ENCODE measurements around the gene ERCC2.
"Not testable (repeated sequence)": the region's sequence is repeated elsewhere in the genome, so short reads cannot be mapped to it uniquely, and the experiment has no call there.

The ERCC2 gene

DNA sequence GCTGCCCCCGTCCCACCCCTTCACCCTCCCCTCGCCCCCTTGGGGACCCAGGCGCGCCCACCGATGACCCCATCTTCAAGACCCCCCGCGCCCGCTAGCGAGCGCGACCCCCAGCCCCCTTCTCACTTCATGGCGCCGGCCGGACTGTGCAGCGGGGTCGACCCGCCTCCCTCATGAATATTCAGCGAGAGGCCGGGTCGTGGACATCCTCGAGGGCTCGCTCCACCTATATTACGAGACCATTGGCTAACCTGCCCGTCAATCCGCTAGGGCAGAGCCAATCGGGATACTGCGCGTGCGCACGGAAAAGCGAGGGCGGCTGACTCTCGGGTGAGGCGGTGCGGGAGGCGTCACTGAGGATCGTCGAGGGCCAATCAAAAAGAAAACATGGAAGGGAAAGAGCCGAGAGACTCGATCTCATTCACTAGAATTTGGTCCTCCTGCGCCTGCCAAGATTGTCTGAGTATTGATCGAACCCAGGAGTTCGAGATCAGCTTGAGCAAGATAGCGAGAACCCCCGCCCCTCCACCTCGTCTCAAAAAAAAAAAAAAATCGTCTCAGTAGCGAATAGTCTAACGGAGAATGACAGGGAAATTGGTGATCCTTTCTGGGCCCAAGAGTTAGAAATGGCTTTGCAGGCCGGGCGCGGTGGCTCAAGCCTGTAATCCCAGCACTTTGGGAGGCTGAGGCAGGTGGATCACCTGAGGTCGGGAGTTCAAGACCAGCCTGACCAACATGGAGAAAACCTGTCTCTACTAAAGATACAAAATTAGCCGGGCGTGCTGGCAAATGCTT is at the start of gene ERCC2:
TSS of gene ERCC2 (minus strand) at position 164 of the 795 bp plus-strand sequence. CDS start at position 131, 33 bp downstream.
- in situ Hi-C loops (cut with MboI; ENCODE audit: low sequenced_read_pairs), result no loop called here

DNA sequence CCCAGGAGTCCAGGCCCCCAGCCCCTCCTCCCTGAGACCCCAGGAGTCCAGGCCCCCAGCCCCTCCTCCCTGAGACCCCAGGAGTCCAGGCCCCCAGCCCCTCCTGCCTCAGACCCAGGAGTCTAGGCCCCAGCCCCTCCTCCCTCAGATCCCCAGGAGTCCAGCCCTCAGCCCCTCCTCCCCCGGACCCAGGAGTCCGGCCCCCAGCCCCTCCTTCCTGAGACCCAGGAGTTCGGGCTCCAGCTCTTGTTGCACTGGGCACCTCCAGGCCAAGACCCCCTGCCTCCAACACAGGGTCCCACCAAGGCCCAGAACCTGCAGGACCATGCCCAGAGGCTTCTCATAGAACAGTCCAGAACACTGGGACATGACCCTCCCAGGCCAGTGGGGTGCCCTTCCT is 49.5 kb upstream of the ERCC2 start:
- in situ Hi-C loops (cut with MboI; ENCODE audit: low sequenced_read_pairs), result no loop called here

DNA sequence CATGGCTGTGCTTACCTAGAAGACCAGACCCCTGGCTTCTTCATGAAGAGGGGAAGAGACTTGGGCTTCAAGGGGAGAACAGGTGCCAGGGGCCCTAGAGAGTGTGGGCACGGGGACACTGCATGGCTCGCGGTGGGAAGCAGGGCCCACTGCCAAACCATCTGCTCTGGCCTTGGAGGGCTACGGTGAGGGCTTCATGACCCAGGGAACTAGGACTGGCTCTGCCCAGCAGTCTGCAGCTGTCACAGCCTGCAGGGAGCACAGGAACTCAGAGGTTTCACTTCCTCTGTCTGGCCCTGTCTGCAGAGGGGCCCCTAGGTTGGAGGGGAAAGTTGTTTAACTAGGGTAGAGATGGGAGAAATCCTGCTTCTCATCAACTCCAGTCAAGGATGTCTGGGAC is 49.0 kb upstream of the ERCC2 start:
- in situ Hi-C loops (cut with MboI; ENCODE audit: low sequenced_read_pairs), result no loop called here

DNA sequence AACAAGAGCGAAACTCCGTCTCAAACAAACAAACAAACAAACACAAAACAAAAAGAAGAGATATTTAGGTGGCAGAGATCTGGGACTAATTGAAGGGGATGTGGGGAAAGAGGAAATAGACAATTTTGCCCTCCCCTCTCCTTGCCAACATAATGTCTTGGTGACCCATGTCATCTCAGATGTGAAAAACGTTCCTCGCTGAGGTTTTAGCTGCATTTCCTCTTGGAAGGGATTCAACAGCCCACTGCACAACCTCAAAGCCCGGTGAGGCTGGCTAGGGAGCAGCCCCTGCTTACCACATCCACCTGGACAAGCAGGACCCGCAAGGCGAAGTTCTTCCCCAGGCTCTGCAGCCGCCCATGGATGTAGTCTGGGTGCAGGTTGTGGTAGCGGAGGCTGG is 48.4 kb upstream of the ERCC2 start:
- in situ Hi-C loops (cut with MboI; ENCODE audit: low sequenced_read_pairs), result no loop called here

DNA sequence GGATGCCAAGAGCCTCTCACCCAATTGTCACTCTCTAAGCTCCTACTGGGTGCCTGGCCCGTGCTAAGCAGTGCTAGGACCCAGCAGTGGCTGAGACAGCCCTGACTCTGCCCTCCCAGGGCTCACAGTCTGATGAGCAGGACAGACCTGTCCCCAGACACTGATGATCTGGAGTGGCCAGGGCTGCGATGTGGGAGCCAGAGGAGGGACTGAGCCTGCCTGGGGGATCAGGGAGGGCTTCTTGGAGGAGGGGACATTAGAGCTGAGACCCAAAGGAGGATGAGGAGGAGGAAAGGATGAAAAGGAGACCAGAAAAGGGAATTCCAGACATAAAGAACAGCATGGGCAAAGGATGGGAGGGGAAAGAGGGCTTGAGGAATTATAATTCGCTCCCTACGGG is 46.8 kb upstream of the ERCC2 start:
- in situ Hi-C loops (cut with MboI; ENCODE audit: low sequenced_read_pairs), result no loop called here

DNA sequence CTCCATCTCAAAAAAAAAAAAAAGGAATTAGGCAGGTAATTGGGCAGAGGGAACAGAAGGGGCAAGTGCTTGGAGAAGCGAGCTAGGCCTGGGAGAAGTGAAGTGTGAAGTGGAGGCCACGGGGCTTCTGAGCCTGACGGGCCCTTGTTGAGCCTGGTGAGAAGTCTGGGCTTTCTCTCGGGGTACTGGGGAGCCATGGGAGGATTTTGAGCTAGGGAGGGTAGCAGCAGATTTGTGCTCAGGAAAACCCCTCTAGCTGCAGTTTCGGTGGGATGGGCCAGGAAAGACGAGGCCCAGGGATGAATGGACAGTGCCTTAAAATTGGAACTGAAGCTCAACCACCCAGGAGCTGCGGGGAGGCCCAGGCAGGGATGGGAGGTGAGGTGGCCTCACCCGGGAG is 44.1 kb upstream of the ERCC2 start:
- in situ Hi-C loops (cut with MboI; ENCODE audit: low sequenced_read_pairs), result no loop called here

DNA sequence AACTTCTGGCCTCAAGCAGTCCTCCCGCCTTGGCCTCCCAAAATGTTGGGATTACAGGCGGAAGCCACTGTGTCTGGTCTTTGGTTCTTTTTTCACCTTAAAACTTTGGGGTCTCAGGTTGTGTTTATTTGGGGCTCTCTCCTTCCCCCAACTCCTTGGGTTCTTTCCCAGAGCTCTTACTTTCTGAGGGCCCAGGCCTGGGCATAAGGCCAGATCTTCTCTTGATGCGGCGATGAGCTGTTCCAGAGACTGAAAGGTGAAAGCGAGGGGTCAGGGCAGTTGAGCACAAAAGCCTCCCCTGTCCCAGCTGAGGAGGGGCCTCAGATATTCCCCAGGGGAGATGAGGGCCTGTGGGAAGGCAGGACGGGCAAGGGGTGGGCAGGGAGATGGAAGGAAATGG is 43.1 kb upstream of the ERCC2 start:
- in situ Hi-C loops (cut with MboI; ENCODE audit: low sequenced_read_pairs), result no loop called here

DNA sequence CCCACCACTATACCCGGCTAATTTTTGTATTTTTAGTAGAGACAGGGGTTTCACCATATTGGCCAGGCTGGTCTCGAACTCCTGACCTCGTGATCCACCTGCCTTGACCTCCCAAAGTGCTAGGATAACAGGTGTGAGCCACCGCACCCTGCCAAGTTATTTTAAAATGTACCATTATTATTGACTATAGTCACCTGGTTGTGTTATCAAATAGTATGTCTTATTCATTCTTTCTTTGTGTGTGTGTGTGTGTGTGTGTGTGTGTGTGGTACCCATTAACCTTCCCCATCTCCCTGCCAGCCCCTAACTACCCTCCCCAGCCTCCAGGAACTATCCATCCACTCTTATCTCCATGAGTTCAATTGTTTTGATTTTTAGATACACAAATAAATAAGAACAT is 40.0 kb upstream of the ERCC2 start:
- in situ Hi-C loops (cut with MboI; ENCODE audit: low sequenced_read_pairs), result not testable (repeated sequence)

DNA sequence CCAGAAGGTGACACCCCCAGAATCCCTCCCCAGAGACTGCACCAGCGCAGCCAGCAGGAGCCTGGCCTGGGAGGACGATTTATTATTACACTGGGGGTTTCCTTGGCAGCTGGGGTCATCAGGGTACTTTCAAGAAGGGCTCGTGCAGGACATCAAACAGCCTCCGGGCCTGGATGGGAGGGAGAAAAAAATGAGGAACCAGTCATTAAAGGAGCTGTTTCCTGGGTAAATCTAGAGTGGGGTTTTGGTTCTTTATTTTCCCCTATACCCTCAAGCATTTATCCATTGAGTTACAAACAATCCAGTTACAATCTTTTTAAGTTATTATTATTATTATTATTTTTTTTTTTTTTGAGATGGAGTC is 39.2 kb upstream of the ERCC2 start:
- in situ Hi-C loops (cut with MboI; ENCODE audit: low sequenced_read_pairs), result no loop called here

DNA sequence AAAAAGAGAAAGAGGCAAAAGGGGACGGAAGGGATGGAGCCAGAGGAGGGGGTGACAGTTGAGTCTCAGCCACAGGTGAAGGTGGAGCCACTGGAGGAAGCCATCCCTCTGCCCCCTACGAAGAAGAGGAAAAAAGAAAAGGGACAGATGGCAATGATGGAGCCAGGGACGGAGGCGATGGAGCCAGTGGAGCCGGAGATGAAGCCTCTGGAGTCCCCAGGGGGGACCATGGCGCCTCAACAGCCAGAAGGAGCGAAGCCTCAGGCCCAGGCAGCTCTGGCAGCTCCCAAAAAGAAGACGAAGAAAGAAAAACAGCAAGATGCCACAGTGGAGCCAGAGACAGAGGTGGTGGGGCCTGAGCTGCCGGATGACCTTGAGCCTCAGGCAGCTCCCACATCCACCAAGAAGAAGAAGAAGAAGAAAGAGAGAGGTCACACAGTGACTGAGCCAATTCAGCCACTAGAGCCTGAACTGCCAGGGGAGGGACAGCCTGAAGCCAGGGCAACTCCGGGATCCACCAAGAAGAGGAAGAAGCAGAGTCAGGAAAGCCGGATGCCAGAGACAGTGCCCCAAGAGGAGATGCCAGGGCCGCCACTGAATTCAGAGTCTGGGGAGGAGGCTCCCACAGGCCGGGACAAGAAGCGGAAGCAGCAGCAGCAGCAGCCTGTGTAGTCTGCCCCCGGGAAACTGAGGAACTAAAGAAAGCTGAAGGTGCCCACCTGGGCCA is 38.6 kb upstream of the ERCC2 start:
- in situ Hi-C loops (cut with MboI; ENCODE audit: low sequenced_read_pairs), result no loop called here

DNA sequence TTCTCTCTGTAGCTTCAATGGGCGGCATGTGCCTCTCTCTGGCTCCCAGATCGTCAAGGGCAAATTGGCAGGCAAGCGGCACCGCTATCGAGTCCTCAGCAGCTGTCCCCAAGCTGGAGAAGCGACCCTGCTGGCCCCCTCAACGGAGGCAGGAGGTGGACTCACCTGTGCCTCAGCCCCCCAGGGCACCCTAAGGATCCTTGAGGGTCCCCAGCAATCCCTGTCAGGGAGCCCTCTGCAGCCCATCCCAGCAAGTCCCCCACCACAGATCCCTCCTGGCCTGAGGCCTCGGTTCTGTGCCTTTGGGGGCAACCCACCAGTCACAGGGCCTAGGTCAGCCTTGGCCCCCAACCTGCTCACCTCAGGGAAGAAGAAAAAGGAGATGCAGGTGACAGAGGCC is 37.7 kb upstream of the ERCC2 start:
- in situ Hi-C loops (cut with MboI; ENCODE audit: low sequenced_read_pairs), result no loop called here

DNA sequence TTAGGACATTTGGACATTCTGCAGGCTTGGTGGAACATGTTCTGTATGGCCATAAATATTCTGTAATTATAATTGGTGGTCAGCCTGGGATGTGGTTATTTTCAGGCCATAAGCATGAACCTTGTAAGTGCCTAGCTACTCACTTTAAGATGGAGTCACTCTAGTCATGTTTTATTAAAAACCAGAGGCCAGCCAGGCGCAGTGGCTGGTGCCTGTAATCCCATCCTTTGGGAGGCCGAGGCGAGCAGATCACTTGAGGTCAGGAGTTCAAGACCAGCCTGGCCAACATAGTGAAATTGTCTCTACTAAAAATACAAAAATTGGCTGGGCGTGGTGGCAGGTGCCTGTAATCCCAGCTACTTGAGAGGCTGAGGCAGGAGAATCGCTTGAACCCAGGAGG is 37.2 kb upstream of the ERCC2 start:
- in situ Hi-C loops (cut with MboI; ENCODE audit: low sequenced_read_pairs), result not testable (repeated sequence)

DNA sequence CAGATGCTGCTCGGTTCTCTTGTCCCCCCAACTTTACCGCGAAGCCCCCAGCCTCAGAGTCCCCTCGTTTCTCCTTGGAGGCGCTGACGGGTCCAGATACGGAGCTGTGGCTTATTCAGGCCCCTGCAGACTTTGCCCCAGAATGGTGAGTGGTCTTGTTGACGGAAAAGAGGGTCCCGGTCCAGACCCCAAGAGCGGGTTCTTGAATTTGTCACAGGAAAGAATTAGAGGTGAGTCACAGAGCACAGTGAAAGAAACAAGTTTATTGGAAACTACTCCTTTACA is 36.7 kb upstream of the ERCC2 start:
- in situ Hi-C loops (cut with MboI; ENCODE audit: low sequenced_read_pairs), result no loop called here

DNA sequence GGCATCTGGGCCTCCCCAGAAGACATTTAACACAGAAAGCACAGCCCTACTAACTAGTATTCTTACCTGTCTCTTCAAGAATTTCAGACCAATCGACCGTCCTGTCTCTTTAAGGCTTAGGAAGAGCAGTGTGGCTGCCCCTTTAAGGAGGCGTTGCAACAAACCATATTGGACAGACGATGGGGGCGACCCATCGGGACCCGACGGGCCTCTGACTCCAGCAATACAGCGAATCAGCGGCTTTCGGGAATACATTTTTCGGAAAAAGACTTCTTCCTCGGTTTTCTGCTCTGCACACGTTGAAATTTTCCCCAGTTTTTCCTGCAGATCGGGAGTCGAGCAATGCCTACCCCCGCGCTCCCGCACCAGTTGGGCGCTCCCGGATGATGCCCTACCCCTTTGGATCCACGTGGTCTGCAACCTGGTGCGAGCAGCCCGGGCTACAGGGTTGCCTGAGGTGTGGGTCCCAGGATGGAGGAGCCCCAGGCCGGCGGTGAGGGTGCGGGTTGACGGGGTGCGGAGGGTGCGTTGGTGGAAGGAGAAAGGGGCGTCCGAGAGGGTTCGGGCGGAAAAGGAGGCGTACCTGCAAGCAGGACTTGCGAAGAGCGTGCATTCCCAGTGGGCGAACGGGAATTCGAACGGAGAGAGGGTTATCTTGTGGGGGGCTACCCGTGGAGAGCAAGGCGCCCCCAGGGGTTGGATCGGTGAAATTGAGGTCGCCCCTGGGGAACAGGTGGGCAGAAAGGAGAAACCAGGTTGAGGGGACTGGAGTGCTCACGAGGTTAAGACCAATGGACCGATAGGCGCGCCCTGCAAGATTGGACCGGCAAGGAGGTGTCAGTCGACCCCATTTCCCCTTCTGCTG is 36.1 kb upstream of the ERCC2 start, which contains the start of gene POLR1G:
TSS of gene POLR1G (plus strand) at position 419 of the 865 bp plus-strand sequence. CDS start at position 472, 53 bp downstream.
- in situ Hi-C loops (cut with MboI; ENCODE audit: low sequenced_read_pairs), result no loop called here

DNA sequence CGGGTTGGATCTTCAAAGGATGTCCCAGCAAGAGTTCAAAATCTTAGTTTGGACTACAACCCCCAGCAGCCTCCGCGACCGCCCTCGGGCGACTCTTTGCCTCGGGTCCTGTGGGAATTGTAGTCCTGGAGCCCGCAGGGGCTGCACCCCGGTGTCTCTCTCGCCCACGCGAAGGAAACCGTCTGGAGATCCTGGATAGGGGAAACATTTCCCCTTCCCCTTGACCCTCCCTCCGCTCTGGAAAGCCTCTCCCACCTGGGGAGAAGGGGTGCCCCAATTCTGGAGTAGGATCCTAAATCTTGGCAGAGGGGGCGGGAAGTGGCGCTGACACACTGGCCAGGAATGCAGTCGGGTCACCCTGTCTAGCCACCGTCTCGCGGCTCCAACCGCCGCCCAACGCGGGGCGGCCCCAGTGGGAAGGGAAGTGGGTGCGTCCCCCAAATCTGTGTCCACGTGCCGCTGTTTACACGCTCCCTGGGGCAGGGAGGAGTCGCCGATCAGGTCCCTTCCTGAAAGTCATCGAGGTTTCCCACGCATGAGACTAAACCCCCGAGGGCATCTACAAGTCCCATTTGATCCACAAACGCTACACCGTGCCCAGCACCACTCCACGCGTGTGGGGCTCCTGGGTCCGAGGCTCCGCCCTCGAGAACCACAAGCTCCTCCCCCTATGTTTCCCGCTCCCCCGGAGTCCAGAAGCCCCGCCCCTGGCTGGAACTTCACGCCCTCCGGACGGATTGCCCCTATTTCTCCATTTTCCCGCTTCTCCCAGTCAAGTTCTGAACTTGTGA is 35.3 kb upstream of the ERCC2 start:
- in situ Hi-C loops (cut with MboI; ENCODE audit: low sequenced_read_pairs), result no loop called here

DNA sequence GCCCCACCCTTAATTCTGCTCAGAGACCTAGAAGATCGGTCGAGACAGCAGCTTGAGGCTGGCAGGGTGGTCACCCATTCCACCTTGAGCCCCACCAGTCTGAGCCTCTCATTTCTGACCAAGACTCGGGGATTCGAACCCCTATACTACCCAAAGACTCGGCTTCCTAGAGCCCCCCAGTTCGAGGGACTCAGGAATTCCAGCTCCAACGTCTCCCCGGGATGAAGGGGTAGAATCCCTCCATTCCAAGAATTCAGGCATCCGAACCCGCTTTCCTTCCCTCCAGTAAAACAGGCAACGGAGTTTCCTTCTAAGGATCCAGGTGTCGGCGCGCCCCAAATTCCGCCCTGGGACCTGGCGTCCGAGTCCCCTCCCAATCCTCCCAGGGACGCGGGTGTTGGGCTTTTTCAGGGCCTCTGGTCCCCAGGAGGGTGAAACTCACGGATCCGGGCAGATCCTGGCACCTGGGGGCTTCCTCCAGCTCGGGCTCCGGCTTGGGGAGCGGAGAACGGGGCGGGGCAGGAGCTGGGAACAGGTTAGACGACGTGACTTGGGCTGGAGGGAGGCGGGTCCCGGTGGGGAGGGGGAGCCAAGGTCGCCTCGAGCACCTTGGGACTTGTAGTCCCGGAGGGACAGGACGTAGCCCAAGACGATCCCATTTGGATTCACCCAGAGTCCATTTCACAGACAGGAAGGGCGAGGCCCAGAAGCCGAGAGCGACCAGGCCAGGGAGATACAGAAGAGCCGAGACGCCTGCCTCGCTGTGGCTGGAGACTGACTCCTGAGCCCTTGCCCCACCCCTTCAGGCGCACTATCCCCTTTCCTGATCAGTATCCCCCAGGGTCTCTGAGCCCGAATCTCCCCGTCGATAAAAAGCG is 34.4 kb upstream of the ERCC2 start, which contains the start of gene PPP1R13L:
TSS of gene PPP1R13L (minus strand) at position 513 of the 878 bp plus-strand sequence. CDS start 6,751 bp downstream, outside the sequence.
- in situ Hi-C loops (cut with MboI; ENCODE audit: low sequenced_read_pairs), result no loop called here

DNA sequence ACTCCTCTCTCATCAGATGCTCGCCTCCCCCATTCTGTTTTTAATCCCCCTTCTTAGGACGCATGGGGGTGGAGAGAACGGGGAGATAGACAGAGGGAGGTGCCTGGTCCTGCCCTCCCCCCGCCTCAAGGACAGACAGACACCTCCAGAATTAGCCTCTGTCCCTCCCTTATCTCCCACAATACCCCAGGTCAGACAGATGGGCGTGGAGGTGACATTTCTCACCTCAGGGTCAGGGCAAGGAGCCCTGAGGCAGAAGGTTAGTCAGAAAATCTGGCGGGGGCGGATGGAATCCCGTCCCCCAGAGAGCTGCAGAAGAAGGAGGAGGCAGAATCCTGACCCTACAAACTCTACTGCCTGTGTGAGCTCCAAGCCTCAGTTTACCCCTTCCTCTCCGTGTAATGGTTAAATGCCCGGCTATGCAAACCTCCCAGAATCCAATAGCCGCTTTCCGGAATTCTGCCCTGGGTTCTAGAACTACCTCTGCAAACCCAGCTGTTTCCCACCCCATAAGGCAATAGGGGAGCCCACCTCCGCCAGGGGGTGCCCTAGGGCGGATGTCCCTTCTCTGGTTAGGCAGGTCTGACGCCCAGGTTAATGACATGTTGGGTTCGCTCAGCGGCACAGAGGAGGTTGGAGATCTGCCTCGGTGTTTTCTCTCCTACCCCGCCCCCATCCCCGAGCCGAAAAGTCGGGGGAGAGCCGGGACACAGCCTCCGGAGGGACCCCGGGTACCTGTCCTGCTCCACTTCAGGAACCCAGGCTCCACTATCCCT is 33.6 kb upstream of the ERCC2 start:
- in situ Hi-C loops (cut with MboI; ENCODE audit: low sequenced_read_pairs), result no loop called here

DNA sequence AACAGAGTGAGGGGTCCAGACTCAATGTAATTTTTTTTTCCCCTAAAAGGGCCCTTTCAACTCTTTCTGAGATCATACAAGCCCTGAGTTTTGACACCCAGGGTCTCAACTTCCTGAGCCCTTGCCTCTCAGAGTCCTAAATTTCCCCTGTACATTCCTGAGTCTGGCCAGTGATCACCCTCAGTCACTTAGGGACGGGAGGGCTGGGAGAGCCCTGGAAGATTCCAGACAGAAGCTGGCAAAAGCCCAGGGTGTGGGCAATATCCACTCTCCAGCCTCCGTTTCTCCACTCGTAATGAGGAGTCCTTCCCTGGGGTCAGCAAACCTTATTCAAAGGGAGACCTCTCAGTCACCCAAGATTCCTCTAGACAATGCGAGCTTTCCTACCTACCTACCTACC is 32.9 kb upstream of the ERCC2 start:
- in situ Hi-C loops (cut with MboI; ENCODE audit: low sequenced_read_pairs), result no loop called here

Measured in HL-60/S4 (cell line).